Effector CD8-positive, alpha-beta T cell (primary cell): Measurements from ENCODE around the gene MRPL30.
A peak's percentile ranks its signal among the peaks of the same experiment; 100 is the strongest.
"Not testable (repeated sequence)": the region's sequence is repeated elsewhere in the genome, so short reads cannot be mapped to it uniquely, and the experiment has no call there.

Experiments used
- DNase-seq: peaks from one replicate; lab custom pipeline; 2025; lab: John Stamatoyannopoulos, UW
- total RNA-seq, 4 experiments: gene quantifications; one replicate each; lab custom pipeline; 2026; lab: John Stamatoyannopoulos, UW

MRPL30 gene
- 21.5 to 27.5 (median 24.0) reads per million in 4 experiments for total RNA-seq

GRCh38 chr2:99180755-99181623, at the start of gene MRPL30, which contains the start of gene MITD1:
TSS of gene MRPL30 (plus strand) at chr2:99181184. CDS start at chr2:99186204, 5,020 bp downstream.
TSS of gene MITD1 (minus strand) at chr2:99181058. CDS start at chr2:99180981, 77 bp downstream.
- DNase-seq: peak; percentile 88

- not testable (repeated sequence) for DNase-seq
These were observed 45.9 kb upstream of the MRPL30 start for GRCh38 chr2:99135044-99135556.

GRCh38 chr2:99139003-99139402, 42.0 kb upstream of the MRPL30 start:
- DNase-seq: no peak

- DNase-seq: no peak
These were observed 40.7 kb upstream of the MRPL30 start for GRCh38 chr2:99140056-99140859.

- no peak for DNase-seq
These were observed 40.2 kb upstream of the MRPL30 start for GRCh38 chr2:99140860-99141109.

- peak; percentile 97 for DNase-seq
These were observed 39.6 kb upstream of the MRPL30 start, which contains the start of gene C2orf15 for GRCh38 chr2:99141110-99142108. TSS of gene C2orf15 (plus strand) at chr2:99141707. CDS start at chr2:99150559, 8,852 bp downstream.

- DNase-seq: no peak
These were observed 30.3 kb upstream of the MRPL30 start for GRCh38 chr2:99150706-99151105.

- no peak for DNase-seq
These were observed 28.6 kb upstream of the MRPL30 start for GRCh38 chr2:99152199-99152895.

GRCh38 chr2:99153921-99154604, 26.9 kb upstream of the MRPL30 start:
- DNase-seq: no peak

- peak; percentile 89 for DNase-seq
These were observed 26.1 kb upstream of the MRPL30 start, which contains the start of the genes LIPT1 and TSGA10 for GRCh38 chr2:99154643-99155536. TSS of gene LIPT1 (plus strand) at chr2:99154967. CDS start at chr2:99161958, 6,991 bp downstream. TSS of gene TSGA10 (minus strand) at chr2:99154942. CDS start at chr2:99109439, 45,503 bp downstream.

- no peak for DNase-seq
These were observed 24.1 kb upstream of the MRPL30 start for GRCh38 chr2:99156891-99157290.

- DNase-seq: no peak
These were observed 22.4 kb upstream of the MRPL30 start for GRCh38 chr2:99158599-99158998.

- DNase-seq: no peak
These were observed 21.4 kb upstream of the MRPL30 start for GRCh38 chr2:99159594-99159993.

- no peak for DNase-seq
These were observed 14.8 kb upstream of the MRPL30 start for GRCh38 chr2:99166218-99166617.

- DNase-seq: no peak
These were observed 11.4 kb upstream of the MRPL30 start for GRCh38 chr2:99169534-99169933.

GRCh38 chr2:99171377-99172140, 9.4 kb upstream of the MRPL30 start:
- no peak for DNase-seq

- DNase-seq: no peak
These were observed 628 bp downstream of the MRPL30 start for GRCh38 chr2:99181624-99182000.

- no peak for DNase-seq
These were observed 2.0 kb downstream of the MRPL30 start for GRCh38 chr2:99183025-99183424.
